GM10847 (cell line): ENCODE results near the gene LPCAT1.

Source experiments
- POLR2A ChIP-seq: IDR thresholded peaks from 2 replicates; pipeline ENCODE4 v1.6.1; 2011; ENCODE audit not compliant: insufficient read length; ENCODE audit errors: extremely low read depth

The LPCAT1 gene

DNA sequence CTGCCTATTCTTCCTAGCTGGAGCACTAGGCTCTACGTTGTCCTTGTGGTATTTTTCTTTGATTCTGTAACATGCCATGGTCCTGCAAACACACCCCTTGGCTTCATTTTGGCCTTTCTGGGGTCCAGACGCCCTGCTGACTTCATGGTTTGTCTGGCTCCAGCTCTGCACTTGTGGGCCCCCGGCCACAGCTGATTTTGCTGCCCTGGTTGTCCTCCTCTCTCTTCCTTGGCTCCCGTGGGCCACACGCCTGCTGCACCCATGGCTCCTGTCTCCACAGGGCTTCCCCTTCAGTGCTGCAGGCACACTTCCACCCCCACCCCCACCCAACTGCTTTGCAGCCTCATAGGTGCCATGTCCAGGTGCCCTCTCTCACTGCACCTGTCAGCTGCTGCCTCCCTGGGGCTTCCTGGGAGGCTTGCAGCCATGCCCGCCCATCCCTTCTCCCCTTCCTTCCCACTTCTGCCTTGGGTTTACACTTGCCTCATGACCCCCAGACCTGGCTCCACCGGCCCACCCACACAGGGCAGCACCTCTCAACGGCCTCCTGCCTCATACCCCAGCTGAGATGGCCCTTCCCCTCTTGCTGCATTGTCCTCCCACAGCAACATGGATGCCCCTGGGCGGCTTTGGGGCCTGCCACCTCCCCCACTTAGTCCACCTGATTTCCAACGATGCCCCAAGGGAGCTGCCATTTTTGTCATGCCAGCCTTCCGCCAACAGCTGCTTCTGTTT, 104.1 kb downstream of the LPCAT1 start:
- TF ChIP-seq POLR2A, result no peak

DNA sequence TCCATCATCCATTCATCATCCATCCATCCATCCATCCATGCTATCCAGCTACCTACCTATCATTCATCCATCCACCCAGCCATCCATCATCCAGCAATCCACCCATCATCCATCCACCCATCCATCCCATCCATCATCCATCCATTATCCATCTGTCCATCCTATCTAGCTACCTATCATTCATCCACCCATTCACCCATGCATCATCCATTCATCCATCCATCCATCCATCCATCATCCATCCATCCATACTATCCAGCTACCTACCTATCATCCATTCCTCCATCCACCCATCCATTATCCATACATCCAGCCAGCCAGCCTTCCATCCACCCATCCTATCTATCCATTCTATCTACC, 104.9 kb downstream of the LPCAT1 start:
- TF ChIP-seq POLR2A, result no peak

DNA sequence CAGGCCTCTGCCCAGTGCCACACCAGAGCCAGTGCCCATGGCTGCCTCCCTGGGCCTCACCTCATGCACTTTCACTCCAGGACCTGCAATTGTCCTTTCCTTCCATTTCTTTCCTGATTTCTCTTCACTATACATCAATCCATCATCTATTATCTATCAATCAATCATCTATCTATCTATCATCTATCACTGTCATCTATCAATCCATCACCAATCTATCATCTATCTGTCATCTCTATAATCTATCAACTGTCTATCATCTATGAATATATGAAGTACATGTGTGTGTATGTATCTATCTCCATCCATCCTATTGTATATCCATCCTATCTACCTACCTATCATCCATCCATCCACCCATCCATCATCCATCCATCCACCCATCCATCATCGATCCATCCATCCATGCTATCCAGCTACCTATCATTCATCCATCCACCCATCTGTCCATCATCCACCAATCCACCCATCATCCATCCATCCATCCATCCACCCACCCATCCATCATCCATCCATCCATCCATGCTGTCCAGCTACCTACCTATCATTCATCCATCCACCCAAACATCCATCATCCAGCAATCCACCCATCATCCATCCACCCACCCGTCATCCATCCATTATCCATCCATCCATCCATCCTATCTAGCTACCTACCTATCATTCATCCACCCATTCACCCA, 105.4 kb downstream of the LPCAT1 start:
- no peak for TF ChIP-seq POLR2A

DNA sequence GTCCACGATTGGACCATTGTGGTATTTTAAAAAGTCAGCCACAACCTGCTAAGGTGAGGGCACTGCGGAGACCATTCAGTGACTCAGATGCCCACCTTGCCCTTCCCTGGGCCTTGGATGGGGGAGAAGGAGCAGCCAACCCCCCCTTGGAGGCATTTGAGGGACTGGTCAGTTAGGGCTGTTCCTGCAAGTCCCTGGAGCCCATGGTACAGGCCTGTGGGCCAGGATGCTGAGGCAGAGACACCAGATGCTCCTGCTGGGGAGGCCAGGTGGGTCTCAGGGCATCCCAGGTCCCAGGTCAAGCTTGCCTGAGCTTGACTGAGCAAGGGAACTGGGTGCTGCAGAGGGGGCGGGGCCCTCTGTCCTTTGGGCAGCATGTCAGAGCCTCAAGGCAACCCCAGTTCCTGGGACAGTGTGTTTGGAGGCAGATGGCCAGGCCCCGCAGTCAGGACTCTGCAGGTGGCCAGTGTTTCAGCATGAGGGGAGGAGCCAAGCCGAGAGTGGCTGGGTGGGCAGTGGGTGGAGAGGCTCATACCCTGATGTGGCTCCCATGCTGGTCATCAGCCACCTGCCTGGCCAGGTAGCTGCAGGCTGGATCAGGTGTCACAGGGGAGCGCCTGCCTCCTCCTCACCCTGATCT, 106.1 kb downstream of the LPCAT1 start:
- TF ChIP-seq POLR2A, result no peak

DNA sequence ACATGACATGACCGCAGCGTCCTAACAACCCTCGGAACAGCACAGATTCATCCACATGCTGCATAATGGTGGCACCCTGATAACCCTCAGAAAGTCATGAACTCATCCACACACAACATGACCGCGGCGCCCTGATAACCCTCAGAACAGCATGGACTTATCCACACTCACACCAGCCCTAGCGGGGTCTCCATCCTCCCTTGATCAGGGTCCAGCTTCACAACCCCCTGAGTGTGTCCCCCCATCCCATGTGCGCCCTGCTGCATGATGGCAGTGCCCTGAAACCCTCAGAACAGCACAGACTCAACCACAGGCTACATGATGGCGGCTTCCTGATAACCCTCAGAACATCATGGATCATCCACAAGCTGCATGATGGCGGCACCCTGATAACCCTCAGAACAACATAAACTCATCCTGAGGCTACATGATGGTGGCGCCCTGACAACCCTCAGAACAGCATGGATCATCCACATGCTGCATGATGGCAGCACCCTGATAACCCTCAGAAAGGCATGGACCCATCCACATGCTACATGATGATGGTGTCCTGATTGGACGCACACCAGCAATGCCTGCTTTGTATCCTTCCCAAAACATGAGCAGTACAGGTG, 106.8 kb downstream of the LPCAT1 start:
- no peak for TF ChIP-seq POLR2A

DNA sequence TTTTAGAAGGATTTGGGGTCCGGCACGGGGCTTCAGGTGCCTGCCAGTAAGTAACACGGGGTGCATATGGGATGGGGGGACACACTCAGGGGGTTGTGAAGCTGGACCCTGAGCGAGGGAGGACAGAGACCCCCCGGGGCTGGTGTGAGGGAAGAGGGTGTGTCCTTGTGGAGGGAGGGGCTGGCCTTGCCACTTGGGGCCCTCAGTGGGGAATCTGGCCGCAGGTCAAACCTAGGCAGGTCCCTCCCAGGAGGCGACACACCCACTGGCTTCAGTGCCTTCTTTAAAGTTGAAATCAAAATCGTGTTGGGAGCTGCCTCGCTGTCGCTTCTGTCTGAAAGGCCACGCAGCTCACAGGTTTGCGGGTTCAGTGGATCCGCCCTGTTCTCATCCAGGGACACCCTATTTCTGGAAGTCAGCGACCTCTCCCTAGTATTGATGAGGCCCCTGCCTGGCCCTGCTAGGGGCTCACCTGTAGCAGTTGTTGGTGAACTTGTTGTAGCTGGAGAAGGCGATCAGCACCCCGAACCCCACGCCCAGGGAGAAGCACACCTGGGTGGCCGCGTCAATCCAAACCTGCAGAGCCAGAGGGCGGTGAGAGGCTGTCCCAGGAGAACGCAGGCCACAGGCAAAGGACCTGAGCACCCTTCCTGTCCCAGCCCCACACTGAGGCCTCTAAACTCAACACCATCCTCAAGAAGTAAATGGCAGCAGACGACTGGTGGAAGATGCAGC, 108.0 kb downstream of the LPCAT1 start:
- TF ChIP-seq POLR2A, result no peak

DNA sequence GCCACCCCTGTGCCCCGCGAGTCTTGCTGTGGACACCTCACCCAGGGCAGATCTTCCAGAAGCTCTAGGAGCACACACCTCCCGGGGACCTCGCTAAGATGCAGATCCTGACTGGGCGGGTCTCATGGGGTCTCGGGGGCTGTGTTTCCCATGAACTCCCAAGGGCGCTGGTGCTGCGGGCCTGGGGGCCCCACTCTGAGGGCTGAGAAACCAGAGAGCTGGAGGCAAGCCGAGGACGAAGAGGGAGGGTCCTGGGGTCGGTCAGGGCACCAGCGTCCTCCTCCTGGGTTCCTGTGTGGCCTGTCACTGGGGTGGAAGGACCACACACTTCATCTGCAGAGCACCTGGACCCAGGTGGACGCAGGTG, 108.7 kb downstream of the LPCAT1 start:
- no peak for TF ChIP-seq POLR2A

DNA sequence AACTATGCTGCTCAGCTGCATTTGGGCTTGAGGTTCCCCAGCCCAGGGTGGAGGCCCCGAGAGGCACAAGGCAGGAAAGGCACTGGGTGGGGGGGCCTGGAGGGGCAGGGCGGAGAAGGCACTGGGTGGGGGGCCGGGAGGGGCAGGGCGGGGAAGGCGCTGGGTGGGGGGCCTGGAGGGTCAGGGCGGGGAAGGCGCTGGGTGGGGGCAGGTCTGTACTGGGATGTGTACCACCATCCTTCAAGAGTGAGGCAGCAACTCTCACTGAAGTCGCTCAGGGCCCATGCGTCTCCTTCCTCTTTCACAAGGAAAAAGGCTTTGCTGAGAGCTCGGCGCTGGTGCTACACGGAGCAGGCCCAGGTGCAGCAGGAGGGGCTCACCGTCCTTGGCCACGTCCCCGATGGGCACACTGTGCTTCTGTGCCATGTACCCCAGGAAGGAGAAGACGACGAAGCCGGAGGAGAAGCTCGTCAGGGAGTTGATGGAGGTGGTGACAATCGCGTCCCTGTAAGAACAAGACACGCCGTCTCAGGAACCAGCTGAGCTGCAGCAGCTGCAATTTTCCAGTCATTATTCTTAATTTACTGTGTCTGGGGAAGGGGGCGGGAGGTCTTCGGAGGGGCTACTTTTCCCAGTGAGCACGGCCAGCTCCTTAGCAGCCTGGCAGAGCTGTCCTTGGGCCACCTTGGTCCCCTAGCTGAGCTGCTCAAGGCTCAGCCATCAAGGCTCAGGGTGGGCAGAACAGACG, 109.3 kb downstream of the LPCAT1 start:
- no peak for TF ChIP-seq POLR2A

DNA sequence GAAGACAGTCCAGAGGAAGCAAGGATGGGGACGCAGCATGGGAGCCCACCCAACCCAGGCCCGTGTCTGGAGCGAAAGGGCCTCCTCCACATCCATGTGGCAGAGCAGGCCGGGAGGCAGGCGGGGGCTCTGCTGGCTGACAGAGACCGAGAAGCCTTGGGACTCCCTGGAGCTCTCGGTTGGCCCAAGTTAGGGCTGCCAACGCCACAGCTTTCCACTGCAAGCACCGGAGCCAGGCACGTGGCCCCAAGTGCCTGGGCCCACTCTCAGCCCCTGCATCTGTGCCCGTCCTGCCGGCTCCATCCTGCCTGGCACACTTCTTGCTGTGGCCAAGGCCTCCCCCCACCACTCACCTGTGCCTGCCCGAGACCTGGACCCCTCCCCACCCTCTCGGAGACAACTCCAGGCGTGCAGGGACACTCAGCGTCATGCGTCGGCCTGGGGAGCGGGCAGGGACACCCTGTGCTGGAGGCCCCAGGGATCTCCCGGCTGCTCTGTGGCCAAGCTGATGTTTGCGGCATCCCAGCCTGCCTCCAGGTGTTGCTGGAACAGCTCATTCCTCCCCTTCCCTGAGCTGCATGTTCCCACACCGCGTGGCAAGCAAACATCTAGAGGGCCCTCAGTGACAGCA, 110.0 kb downstream of the LPCAT1 start:
- no peak for TF ChIP-seq POLR2A

DNA sequence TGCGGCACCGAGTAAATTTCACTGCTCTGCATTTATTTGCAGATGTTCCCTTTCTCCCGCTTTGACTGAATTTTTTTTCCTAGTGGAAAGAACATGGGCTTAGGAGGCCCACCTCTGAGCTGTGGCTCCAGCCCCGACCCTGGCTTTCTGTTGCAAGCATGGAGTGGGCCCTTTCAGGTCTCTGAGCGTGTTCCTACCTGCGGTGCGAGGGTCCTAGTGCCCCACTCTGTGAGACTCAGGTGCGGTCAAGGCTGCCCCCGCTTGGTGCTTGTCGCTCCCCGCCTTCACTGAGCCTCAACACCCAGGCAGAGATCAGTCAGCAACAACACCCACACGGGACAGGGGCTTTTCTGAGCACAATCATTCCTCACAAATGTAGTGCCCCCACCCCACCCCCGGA, 110.5 kb downstream of the LPCAT1 start:
- no peak for TF ChIP-seq POLR2A

DNA sequence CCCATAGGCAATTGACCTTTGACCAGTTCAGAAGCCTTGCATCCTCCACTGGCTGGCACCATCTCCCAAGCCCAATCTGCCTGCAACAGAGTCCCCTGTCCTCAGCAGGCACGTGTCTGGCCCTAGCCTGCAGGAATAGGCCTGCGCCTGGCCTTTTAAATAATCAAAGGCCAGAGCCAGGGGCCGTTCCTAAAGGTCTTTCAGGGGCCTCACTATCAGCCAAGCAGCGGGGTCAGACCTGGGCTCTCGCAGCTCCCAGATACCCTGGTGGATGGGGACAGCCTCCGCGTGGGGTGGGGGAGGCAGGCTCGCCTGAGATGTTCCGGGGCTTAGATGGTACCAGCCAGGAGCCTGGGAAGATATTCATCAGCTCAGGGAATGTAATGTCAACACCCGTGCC, 111.1 kb downstream of the LPCAT1 start:
- no peak for TF ChIP-seq POLR2A

DNA sequence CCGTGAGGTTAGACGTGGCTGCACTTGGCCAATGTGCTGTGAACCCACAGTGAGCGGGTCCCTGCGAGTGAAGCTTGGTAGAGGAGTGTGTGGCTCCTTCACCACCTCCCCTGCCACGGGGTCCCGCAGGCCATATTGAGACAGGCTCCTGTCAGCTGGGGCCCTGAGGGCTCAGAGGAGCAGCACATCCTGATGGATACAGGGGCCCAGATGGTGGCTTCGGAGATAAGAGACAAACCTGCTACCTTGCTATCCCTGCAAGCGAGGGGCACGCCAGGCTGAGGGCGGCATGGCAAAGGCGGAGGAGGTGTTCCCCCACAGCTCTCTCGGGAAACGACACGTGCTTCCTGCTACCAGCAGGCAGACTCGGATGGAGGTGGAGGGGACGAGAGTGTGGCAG, 111.6 kb downstream of the LPCAT1 start:
- TF ChIP-seq POLR2A, result no peak
